WTC11 (cell line): ENCODE measurements around the gene KRAS. TPM values are rescaled to one million over a fixed set of nuclear protein-coding genes. Genes with fewer than 3 reads are reported as not detected.

ENCODE experiments used
- ATAC-seq: fragments of 200-7000 bp; cut with Tn5 transposase; 2 replicates; pipeline ENCODE4 v1.10.0; 2021; ENCODE audit warnings: mild to moderate bottlenecking, moderate library complexity
- CTCF ChIA-PET: fragments of 300-600 bp; sonication (Branson Sonifier 250); formaldehyde crosslinking; loops from one replicate; lab custom pipeline; 2021; ENCODE audit warnings: antibody characterized with exemption; lab: Charles Lee
- POLR2A ChIA-PET: fragments of 350-600 bp; sonication (Branson Sonifier 250); formaldehyde crosslinking; loops from one replicate; lab custom pipeline; 2021; ENCODE audit warnings: antibody characterized with exemption; lab: Charles Lee
- DNase-seq: peaks from one replicate; pipeline ENCODE4 v3.0.0; 2021; ENCODE audit warnings: low spot score
- H3K27ac Mint-ChIP-seq: 2 replicates; pipeline ENCODE4 v1.8.0; 2021; ENCODE audit warnings: mixed read lengths
- H3K27me3 Mint-ChIP-seq: 2 replicates; pipeline ENCODE4 v1.8.0; 2021; ENCODE audit warnings: low read depth, mild to moderate bottlenecking, moderate library complexity, mixed read lengths
- H3K36me3 Mint-ChIP-seq: 2 replicates; pipeline ENCODE4 v1.8.0; 2021; ENCODE audit warnings: mixed read lengths
- H3K4me1 Mint-ChIP-seq: 2 replicates; pipeline ENCODE4 v1.8.0; 2022; ENCODE audit warnings: mixed read lengths
- H3K4me3 Mint-ChIP-seq: 2 replicates; pipeline ENCODE4 v1.8.0; 2021; ENCODE audit warnings: mild to moderate bottlenecking, moderate library complexity, mixed read lengths
- H3K9me3 Mint-ChIP-seq: 2 replicates; pipeline ENCODE4 v1.8.0; 2021; ENCODE audit warnings: mixed read lengths
- CBFB ChIP-seq: sonication (generic); formaldehyde crosslinking; IDR thresholded peaks from 2 replicates; pipeline ENCODE4 v1.8.1; 2022; ENCODE audit warnings: mild to moderate bottlenecking, low read depth, missing genetic modification reagents
- CREB1 ChIP-seq: sonication (generic); formaldehyde crosslinking; IDR thresholded peaks from 2 replicates; pipeline ENCODE4 v1.8.0; 2023; ENCODE audit warnings: mild to moderate bottlenecking, missing genetic modification reagents
- EMX1 ChIP-seq: fragments of 250-450 bp; sonication (Bioruptor Pico); IDR thresholded peaks from 2 replicates; pipeline ENCODE4 v1.8.0; 2021; ENCODE audit warnings: mild to moderate bottlenecking
- ESRRA ChIP-seq: sonication (generic); formaldehyde crosslinking; IDR thresholded peaks from 2 replicates; pipeline ENCODE4 v1.8.1; 2022; ENCODE audit warnings: mild to moderate bottlenecking, missing genetic modification reagents, borderline replicate concordance
- FOXJ3 ChIP-seq: sonication (generic); formaldehyde crosslinking; IDR thresholded peaks from 2 replicates; pipeline ENCODE4 v1.9.0; 2021; ENCODE audit warnings: missing genetic modification reagents, mild to moderate bottlenecking, borderline replicate concordance
- FOXP1 ChIP-seq: sonication (generic); formaldehyde crosslinking; IDR thresholded peaks from 2 replicates; pipeline ENCODE4 v1.8.0; 2022; ENCODE audit warnings: missing genetic modification reagents, mild to moderate bottlenecking, moderate library complexity, borderline replicate concordance
- IRF2 ChIP-seq: sonication (generic); formaldehyde crosslinking; IDR thresholded peaks from 2 replicates; pipeline ENCODE4 v1.8.0; 2022; ENCODE audit warnings: low read depth, missing genetic modification reagents, borderline replicate concordance
- JUN ChIP-seq: sonication (generic); formaldehyde crosslinking; IDR thresholded peaks from 2 replicates; pipeline ENCODE4 v1.8.0; 2023; ENCODE audit warnings: mild to moderate bottlenecking, missing genetic modification reagents
- MYBL2 ChIP-seq: sonication (generic); formaldehyde crosslinking; IDR thresholded peaks from 2 replicates; pipeline ENCODE4 v1.8.1; 2023; ENCODE audit warnings: mild to moderate bottlenecking, moderate library complexity, missing genetic modification reagents
- NFE2L1 ChIP-seq: sonication (generic); formaldehyde crosslinking; IDR thresholded peaks from 2 replicates; pipeline ENCODE4 v1.8.1; 2023; ENCODE audit warnings: missing genetic modification reagents
- NR3C1 ChIP-seq: sonication (generic); formaldehyde crosslinking; conservative IDR thresholded peaks from 2 replicates; pipeline ENCODE4 v1.8.1; 2023; ENCODE audit warnings: low read depth, mild to moderate bottlenecking, missing genetic modification reagents
- PRRX2 ChIP-seq: fragments of 250-450 bp; sonication (Bioruptor Pico); IDR thresholded peaks from 2 replicates; pipeline ENCODE4 v1.8.0; 2021; ENCODE audit warnings: mild to moderate bottlenecking
- RELA ChIP-seq: sonication (generic); formaldehyde crosslinking; IDR thresholded peaks from 2 replicates; pipeline ENCODE4 v1.8.1; 2022; ENCODE audit warnings: missing genetic modification reagents, mild to moderate bottlenecking, borderline replicate concordance
- ZBTB21 ChIP-seq: sonication (generic); formaldehyde crosslinking; IDR thresholded peaks from 2 replicates; pipeline ENCODE4 v1.8.1; 2023; ENCODE audit warnings: mild to moderate bottlenecking, missing genetic modification reagents, borderline replicate concordance
- ZNF396 ChIP-seq: fragments of 250-450 bp; sonication (Bioruptor Pico); IDR thresholded peaks from 2 replicates; pipeline ENCODE4 v1.8.0; 2021; ENCODE audit warnings: mild to moderate bottlenecking, moderate library complexity, borderline replicate concordance
- ZNF532 ChIP-seq: fragments of 250-450 bp; sonication (Bioruptor Pico); IDR thresholded peaks from 2 replicates; pipeline ENCODE4 v1.9.0; 2021; ENCODE audit warnings: mild to moderate bottlenecking, borderline replicate concordance
- total RNA-seq: library from RNA; stranded (reverse); gene quantifications from 3 replicates; pipeline ENCODE4 v1.2.3, GENCODE V29; 2021
- TF ChIP-seq, protein P1 (sequence below): fragments of 250-450 bp; sonication (Bioruptor Pico); conservative IDR thresholded peaks from 2 replicates; pipeline ENCODE4 v1.9.0; 2021; ENCODE audit warnings: mild to moderate bottlenecking
- TF ChIP-seq, protein P2 (sequence below): fragments of 250-450 bp; sonication (Bioruptor Pico); IDR thresholded peaks from 2 replicates; pipeline ENCODE4 v1.9.0; 2021; ENCODE audit warnings: mild to moderate bottlenecking
- TF ChIP-seq, protein P3 (sequence below): sonication (generic); formaldehyde crosslinking; IDR thresholded peaks from 2 replicates; pipeline ENCODE4 v1.8.0; 2023; ENCODE audit warnings: missing genetic modification reagents

Gene KRAS
- total RNA-seq, 1 experiment from 2014 or later: 66.2 TPM

DNA sequence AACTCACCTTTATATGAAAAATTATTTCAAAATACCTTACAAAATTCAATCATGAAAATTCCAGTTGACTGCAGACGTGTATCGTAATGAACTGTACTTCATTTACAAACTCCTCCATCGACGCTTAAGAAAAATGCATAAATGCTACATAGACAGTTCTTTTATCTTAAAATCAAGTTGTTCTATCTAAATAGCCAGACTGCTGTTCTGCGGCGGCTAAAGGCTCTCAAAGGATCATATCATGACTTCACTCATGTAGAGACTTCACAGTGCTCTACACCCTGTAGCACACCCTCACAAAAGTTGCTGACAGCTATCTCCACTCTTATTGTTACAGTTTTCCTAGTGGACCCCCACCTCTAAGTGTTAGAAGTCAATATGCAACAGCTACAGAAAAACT, 5.2 kb downstream of the KRAS start:
- H3K27ac Mint-ChIP-seq: peak overlapping the region; percentile 7
- no peak overlapping the region for H3K4me3 Mint-ChIP-seq
- DNase-seq: no peak
- H3K27me3 Mint-ChIP-seq: no peaks in the 10 kb centered on the region
- POLR2A ChIA-PET: no interaction called here
- no peak for ATAC-seq
- peaks cover 17% of the 10 kb centered on the region for H3K4me1 Mint-ChIP-seq
- peaks cover 15% of the 10 kb centered on the region for H3K36me3 Mint-ChIP-seq
- TF ChIP-seq, protein P1, sequence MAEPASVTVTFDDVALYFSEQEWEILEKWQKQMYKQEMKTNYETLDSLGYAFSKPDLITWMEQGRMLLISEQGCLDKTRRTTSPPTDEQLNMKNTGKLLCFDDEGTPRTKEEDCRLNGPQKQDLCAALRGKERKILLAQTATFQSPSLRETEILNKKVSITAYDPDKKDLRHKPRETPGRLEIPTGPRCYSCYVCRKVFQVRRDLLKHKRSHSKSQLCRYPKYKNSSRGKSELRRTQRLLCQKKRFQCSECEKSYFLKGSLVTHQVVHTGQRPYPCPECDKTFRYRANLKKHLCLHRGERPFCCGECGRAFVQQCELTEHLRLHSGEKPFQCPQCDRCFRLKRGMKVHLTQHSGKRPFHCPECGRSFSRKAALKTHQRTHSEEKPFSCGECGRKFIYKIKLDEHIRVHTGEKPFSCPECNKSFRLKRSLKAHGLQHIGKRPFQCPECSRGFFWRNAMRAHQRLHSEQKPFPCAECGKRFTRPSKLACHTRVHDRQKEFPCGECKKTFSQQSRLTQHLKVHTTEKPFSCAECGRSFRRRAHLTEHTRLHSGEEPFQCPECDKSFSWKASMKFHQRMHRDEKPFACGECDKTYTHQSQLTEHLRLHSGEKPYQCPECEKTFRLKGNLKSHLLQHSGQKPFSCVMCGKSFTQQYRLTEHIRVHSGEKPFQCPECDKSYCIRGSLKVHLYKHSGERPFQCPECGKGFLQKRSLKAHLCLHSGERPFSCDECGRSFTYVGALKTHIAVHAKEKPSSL (CRISPR knock-in tag): no peak
- TF ChIP-seq ZBTB21 (CRISPR knock-in tag): no peak
- no peak for TF ChIP-seq FOXJ3 (CRISPR knock-in tag)
- TF ChIP-seq, protein P2, sequence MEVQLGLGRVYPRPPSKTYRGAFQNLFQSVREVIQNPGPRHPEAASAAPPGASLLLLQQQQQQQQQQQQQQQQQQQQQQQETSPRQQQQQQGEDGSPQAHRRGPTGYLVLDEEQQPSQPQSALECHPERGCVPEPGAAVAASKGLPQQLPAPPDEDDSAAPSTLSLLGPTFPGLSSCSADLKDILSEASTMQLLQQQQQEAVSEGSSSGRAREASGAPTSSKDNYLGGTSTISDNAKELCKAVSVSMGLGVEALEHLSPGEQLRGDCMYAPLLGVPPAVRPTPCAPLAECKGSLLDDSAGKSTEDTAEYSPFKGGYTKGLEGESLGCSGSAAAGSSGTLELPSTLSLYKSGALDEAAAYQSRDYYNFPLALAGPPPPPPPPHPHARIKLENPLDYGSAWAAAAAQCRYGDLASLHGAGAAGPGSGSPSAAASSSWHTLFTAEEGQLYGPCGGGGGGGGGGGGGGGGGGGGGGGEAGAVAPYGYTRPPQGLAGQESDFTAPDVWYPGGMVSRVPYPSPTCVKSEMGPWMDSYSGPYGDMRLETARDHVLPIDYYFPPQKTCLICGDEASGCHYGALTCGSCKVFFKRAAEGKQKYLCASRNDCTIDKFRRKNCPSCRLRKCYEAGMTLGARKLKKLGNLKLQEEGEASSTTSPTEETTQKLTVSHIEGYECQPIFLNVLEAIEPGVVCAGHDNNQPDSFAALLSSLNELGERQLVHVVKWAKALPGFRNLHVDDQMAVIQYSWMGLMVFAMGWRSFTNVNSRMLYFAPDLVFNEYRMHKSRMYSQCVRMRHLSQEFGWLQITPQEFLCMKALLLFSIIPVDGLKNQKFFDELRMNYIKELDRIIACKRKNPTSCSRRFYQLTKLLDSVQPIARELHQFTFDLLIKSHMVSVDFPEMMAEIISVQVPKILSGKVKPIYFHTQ (CRISPR knock-in tag): no peak
- TF ChIP-seq JUN: no peak
- no peak for TF ChIP-seq NR3C1 (CRISPR knock-in tag)
- no peak for TF ChIP-seq ESRRA (CRISPR knock-in tag)
- TF ChIP-seq, protein P3, sequence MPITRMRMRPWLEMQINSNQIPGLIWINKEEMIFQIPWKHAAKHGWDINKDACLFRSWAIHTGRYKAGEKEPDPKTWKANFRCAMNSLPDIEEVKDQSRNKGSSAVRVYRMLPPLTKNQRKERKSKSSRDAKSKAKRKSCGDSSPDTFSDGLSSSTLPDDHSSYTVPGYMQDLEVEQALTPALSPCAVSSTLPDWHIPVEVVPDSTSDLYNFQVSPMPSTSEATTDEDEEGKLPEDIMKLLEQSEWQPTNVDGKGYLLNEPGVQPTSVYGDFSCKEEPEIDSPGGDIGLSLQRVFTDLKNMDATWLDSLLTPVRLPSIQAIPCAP (CRISPR knock-in tag): no peak
- no peak for TF ChIP-seq IRF2
- TF ChIP-seq FOXP1 (CRISPR knock-in tag): no peak
- TF ChIP-seq NFE2L1 (CRISPR knock-in tag): no peak
- no peak for TF ChIP-seq ZNF396 (CRISPR knock-in tag)
- no peak for TF ChIP-seq CBFB (CRISPR knock-in tag)
- no peak for TF ChIP-seq CREB1 (CRISPR knock-in tag)
- no peak for TF ChIP-seq RELA (CRISPR knock-in tag)
- TF ChIP-seq EMX1 (CRISPR knock-in tag): no peak
- no peak for TF ChIP-seq ZNF532 (CRISPR knock-in tag)
- TF ChIP-seq MYBL2 (CRISPR knock-in tag): no peak
- TF ChIP-seq PRRX2 (CRISPR knock-in tag): no peak
- no peaks in the 10 kb centered on the region for H3K9me3 Mint-ChIP-seq
- CTCF ChIA-PET: interaction anchor here (0.7 to 1.1 kb wide), 2 partner anchors 137 to 142 kb away, joined by 3 to 4 read pairs; no protein-coding TSS in a partner anchor
